Testis (tissue), 3 donors: Measurements from ENCODE around the gene HSPG2. TPM values are rescaled to one million over a fixed set of nuclear protein-coding genes. Genes with fewer than 3 reads are reported as not detected.

ENCODE experiments used
- DNase-seq: peaks from one replicate; pipeline ENCODE4 v3.0.0-alpha.2; 2019
- H3K27ac ChIP-seq, 2 donors: fragments of 200-600 bp; sonication (generic); one replicate each; pipeline ENCODE4 v1.5.1; 2019
- H3K27me3 ChIP-seq: fragments of 200-600 bp; sonication (generic); one replicate; pipeline ENCODE4 v1.5.1; 2019
- H3K36me3 ChIP-seq: fragments of 200-600 bp; sonication (generic); one replicate; pipeline ENCODE4 v1.5.1; 2017; ENCODE audit warnings: low read depth; ENCODE audit errors: missing control alignments
- H3K4me1 ChIP-seq: fragments of 200-600 bp; sonication (generic); one replicate; pipeline ENCODE4 v1.5.1; 2019
- H3K4me3 ChIP-seq, 2 donors: fragments of 200-600 bp; sonication (generic); one replicate each; pipeline ENCODE4 v1.5.1; 2017 to 2019
- H3K9me3 ChIP-seq: fragments of 200-600 bp; sonication (generic); one replicate; pipeline ENCODE4 v1.5.1; 2017
- POLR2A ChIP-seq: fragments of 450-650 bp; IDR thresholded peaks from one replicate; pipeline ENCODE4 v1.6.1; 2017; ENCODE audit warnings: antibody characterized with exemption, mild to moderate bottlenecking, moderate library complexity
- WGBS, 2 donors: methylation state at CpG; one replicate each; pipeline ENCODE4 v1.1.5; 2018; 5-methylcytosine and 5-hydroxymethylcytosine counted together
- intact Hi-C: fragments of 100-400 bp; cut with DNase I; formaldehyde crosslinking; loops from one replicate; pipeline ENCODE4 v1.15.1; 2023; ENCODE audit warnings: low total_unique reads
- polyA plus RNA-seq: library from polyadenylated mRNA; stranded (reverse); fragments of 350-450 nt; fragmentation: Illumina TruSeq; extraction: RNeasy Lipid Tissue Mini Kit (QIAGEN cat#74804); gene quantifications from one replicate; pipeline ENCODE4 v1.2.3, GENCODE V29; 2014; ENCODE audit warnings: low read depth, low replicate concordance; ENCODE audit not compliant: insufficient read depth
- total RNA-seq, 2 donors: library from RNA; depleted of rRNA; stranded (reverse); fragments of >200 nt; gene quantifications; one replicate each; pipeline ENCODE4 v1.2.3, GENCODE V29; 2016
- TF ChIP-seq, protein P1 (sequence below), 3 experiments: fragments of 450-650 bp in 2 of 3; fragments of 200-600 bp in 1 of 3; sonication (generic) in 1 of 3; IDR thresholded peaks; one replicate each; pipeline ENCODE4 v1.5.1; 2016 to 2019; ENCODE audit warnings: antibody characterized with exemption in 3 of 3, mild to moderate bottlenecking in 2 of 3, moderate library complexity in 1 of 3

HSPG2 gene
- total and polyA plus RNA-seq, 3 donors from 2014 or later = 51.8 to 72.1 (median 54.2) TPM

GRCh38 chr1:21955058-21955457, 17.9 kb upstream of the HSPG2 start:
- 70 to 76% methylated on average over 9 to 16 of the region's 16 CpGs for WGBS, 2 donors
- DNase-seq = peak; percentile 45
- H3K4me1 ChIP-seq = peaks cover 21% of the 10 kb centered on the region
- TF ChIP-seq, protein P1, sequence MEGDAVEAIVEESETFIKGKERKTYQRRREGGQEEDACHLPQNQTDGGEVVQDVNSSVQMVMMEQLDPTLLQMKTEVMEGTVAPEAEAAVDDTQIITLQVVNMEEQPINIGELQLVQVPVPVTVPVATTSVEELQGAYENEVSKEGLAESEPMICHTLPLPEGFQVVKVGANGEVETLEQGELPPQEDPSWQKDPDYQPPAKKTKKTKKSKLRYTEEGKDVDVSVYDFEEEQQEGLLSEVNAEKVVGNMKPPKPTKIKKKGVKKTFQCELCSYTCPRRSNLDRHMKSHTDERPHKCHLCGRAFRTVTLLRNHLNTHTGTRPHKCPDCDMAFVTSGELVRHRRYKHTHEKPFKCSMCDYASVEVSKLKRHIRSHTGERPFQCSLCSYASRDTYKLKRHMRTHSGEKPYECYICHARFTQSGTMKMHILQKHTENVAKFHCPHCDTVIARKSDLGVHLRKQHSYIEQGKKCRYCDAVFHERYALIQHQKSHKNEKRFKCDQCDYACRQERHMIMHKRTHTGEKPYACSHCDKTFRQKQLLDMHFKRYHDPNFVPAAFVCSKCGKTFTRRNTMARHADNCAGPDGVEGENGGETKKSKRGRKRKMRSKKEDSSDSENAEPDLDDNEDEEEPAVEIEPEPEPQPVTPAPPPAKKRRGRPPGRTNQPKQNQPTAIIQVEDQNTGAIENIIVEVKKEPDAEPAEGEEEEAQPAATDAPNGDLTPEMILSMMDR (IDR thresholded peaks at IDR 0.05) = no peak
- no peak for TF ChIP-seq POLR2A
- H3K9me3 ChIP-seq = no peaks in the 10 kb centered on the region
- peak overlapping the region; percentile 28 to 71 for H3K27ac ChIP-seq
- intact Hi-C loops = loop anchor here (10.0 kb wide), 1 partner anchor 60 kb away; no protein-coding TSS in a partner anchor
- no peak overlapping the region for H3K4me3 ChIP-seq
- H3K27me3 ChIP-seq = no peaks in the 10 kb centered on the region
- no peaks in the 10 kb centered on the region for H3K36me3 ChIP-seq

DNA sequence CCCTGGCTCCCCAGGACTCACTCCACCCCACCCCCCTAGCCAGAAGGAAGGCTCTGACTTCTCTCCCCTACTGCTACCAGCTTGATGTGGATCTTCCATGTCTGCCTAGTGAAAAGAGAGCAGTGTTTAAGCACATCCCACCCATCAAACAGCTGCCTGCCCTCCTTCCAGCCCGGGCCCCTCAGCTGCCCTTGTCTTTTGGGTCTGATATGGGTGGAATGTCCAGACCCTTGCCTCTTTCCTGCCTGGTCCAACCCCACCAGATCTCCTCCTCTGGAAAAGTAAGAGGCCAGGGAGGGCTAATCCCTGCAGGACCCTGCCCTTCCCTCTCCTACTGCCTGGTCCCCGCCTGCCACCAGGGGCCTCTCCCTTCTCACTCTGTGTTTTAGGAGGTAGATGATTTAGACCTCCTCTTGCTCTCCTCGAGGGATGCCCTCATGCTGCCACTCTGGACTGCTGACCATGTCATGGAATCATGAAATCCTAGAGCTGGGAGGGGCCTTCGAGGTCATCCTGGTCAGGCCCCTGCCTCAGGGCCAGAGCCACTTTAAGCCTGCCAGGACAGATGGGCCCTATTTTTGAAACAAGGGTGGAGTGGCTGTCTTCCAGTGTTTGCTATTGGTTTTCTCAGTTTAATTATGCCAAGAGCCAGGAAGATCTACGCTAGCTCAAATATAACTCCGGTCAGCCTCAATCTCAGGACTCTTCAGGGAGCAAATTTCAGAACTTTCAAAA, 15.8 kb upstream of the HSPG2 start:
- no peaks in the 10 kb centered on the region for H3K36me3 ChIP-seq
- no peak overlapping the region for H3K27ac ChIP-seq
- no peak overlapping the region for H3K4me3 ChIP-seq
- peaks cover 21% of the 10 kb centered on the region for H3K4me1 ChIP-seq
- no peaks in the 10 kb centered on the region for H3K9me3 ChIP-seq
- TF ChIP-seq, protein P1 (IDR thresholded peaks at IDR 0.05) = no peak
- TF ChIP-seq POLR2A = no peak
- DNase-seq = no peak
- WGBS, 2 donors = 81 to 86% methylated on average over 6 of the region's 6 CpGs
- no peaks in the 10 kb centered on the region for H3K27me3 ChIP-seq
- intact Hi-C loops = loop anchor here (10.0 kb wide), 1 partner anchor 58 kb away; no protein-coding TSS in a partner anchor

DNA sequence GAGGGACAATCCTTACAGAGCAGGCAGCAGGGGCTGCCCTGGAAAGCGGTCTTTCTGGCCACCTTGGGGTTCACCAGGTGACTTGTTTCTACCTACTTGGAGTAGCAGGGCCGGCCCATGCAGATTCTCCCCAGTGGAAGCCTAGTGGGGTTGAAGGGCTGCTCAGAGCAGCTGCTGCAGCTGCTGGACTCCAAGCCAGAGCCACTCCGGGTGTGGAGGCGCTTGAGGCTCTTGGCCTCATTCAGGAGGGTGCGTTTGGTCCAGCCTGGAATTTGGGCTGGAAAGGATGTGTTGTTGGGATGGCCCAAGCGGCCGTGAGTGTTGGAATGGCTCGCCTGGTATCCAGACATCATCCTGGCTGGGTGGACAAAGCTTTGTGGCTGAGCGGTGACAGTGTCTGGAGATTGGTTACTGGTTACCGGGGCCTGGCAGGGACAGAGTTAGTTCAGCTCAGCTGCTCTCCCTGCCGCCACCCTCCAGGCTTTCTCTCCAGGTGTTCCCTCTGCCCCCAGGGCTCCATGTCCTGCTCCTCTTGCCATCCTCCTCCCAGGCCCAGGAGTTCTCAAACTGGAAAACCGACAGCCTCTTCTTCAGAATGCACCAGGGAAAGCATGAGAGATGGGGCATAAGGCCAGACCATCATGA, 14.2 kb upstream of the HSPG2 start:
- DNase-seq = no peak
- intact Hi-C loops = loop anchor here (10.0 kb wide), 1 partner anchor 57 kb away; no protein-coding TSS in a partner anchor
- H3K36me3 ChIP-seq = no peaks in the 10 kb centered on the region
- no peak overlapping the region for H3K4me3 ChIP-seq
- WGBS, 2 donors = 68 to 91% methylated on average over 5 to 12 of the region's 12 CpGs
- no peaks in the 10 kb centered on the region for H3K27me3 ChIP-seq
- no peaks in the 10 kb centered on the region for H3K9me3 ChIP-seq
- H3K27ac ChIP-seq = no peak overlapping the region
- TF ChIP-seq, protein P1 (IDR thresholded peaks at IDR 0.05) = no peak
- TF ChIP-seq POLR2A = no peak
- peaks cover 15% of the 10 kb centered on the region for H3K4me1 ChIP-seq

- peaks cover 12% of the 10 kb centered on the region for H3K4me1 ChIP-seq
- no peaks in the 10 kb centered on the region for H3K9me3 ChIP-seq
- no peak overlapping the region for H3K4me3 ChIP-seq
- TF ChIP-seq, protein P1 (IDR thresholded peaks at IDR 0.05) = no peak
- no peak for TF ChIP-seq POLR2A
- DNase-seq = no peak
- H3K27ac ChIP-seq = no peak overlapping the region
- 91 to 93% methylated on average over 7 of the region's 7 CpGs for WGBS, 2 donors
- intact Hi-C loops = loop anchor here (10.0 kb wide), 1 partner anchor 56 kb away; no protein-coding TSS in a partner anchor
- H3K36me3 ChIP-seq = no peaks in the 10 kb centered on the region
- H3K27me3 ChIP-seq = no peaks in the 10 kb centered on the region
Measured at GRCh38 chr1:21950734-21951133, 13.6 kb upstream of the HSPG2 start.
